Endothelial cell of umbilical vein (primary cell): ENCODE results near the gene EFCAB10. TPM values are rescaled to one million over a fixed set of nuclear protein-coding genes. Genes with fewer than 3 reads are reported as not detected.
A peak's percentile ranks its signal among the peaks of the same experiment; 100 is the strongest.

Experiments used
- BruUV-seq: library from RNA; stranded (reverse); fragments of 400-500 nt; replicated peaks from 2 replicates; lab custom pipeline; 2021; lab: Mats Ljungman, UMichigan
- CTCF ChIA-PET: fragments of 300-600, 350-600 bp; sonication (Branson Sonifier 250); formaldehyde crosslinking; loops from one replicate; lab custom pipeline; 2021; ENCODE audit warnings: antibody characterized with exemption, inconsistent platforms; lab: Charles Lee
- POLR2A ChIA-PET: fragments of 300-600, 350-600 bp; sonication (Branson Sonifier 250); formaldehyde crosslinking; loops from one replicate; lab custom pipeline; 2021; ENCODE audit warnings: antibody characterized with exemption, inconsistent platforms; lab: Charles Lee
- DNase-seq: peaks from one replicate; pipeline ENCODE4 v3.0.0-alpha.2; 2011; ENCODE audit warnings: low read depth, low spot score
- FAIRE-seq: peaks from 2 replicates; lab custom pipeline; 2011; peaks lifted over from hg19 to GRCh38; lab: Jason Lieb, UNC
- H2AFZ ChIP-seq: 2 replicates; pipeline ENCODE4 v1.6.0; 2012; ENCODE audit warnings: low read depth, low read length, control low read depth, inconsistent platforms
- H3K27ac ChIP-seq: 2 replicates; pipeline ENCODE4 v1.5.1; 2011; ENCODE audit warnings: low read depth, mild to moderate bottlenecking, control low read depth, low read length, moderate library complexity; ENCODE audit not compliant: insufficient read depth
- H3K27me3 ChIP-seq, 2 experiments: 2 replicates each; pipeline versions ENCODE4 v1.6.0 to v1.6.1; 2011; ENCODE audit warnings: low read length in 2 of 2, mixed read lengths in 1 of 2; ENCODE audit not compliant: control insufficient read depth in 2 of 2, insufficient read depth in 2 of 2
- H3K36me3 ChIP-seq, 2 experiments: 2 replicates in 1 of 2; 3 replicates in 1 of 2; pipeline ENCODE4 v1.5.1; 2011; ENCODE audit warnings: low read length in 2 of 2, mild to moderate bottlenecking in 1 of 2, moderate library complexity in 1 of 2; ENCODE audit not compliant: control insufficient read depth in 2 of 2, insufficient read depth in 2 of 2; ENCODE audit errors: extremely low read depth in 1 of 2
- H3K4me1 ChIP-seq: 3 replicates; pipeline ENCODE4 v1.5.1; 2011; ENCODE audit warnings: mild to moderate bottlenecking, low read length; ENCODE audit not compliant: control insufficient read depth, insufficient read depth; ENCODE audit errors: extremely low read depth
- H3K4me2 ChIP-seq: 2 replicates; pipeline ENCODE4 v1.6.1; 2011; ENCODE audit warnings: low read length, control low read depth, mixed read lengths; ENCODE audit not compliant: insufficient read depth
- H3K4me3 ChIP-seq, 3 experiments: fragments of 200-600 bp in 1 of 3; sonication (generic), shearing (Covaris generic) in 1 of 3; replicated peaks in 1 of 3; 2 replicates each; pipeline ENCODE4 v1.5.1; 2011 to 2016; ENCODE audit warnings: control low read depth in 3 of 3, low read length in 3 of 3, mild to moderate bottlenecking in 2 of 3, inconsistent platforms in 1 of 3, low read depth in 1 of 3, moderate library complexity in 1 of 3; ENCODE audit not compliant: insufficient read depth in 1 of 3
- H3K79me2 ChIP-seq: 2 replicates; pipeline ENCODE4 v1.6.0; 2012; ENCODE audit warnings: low read length, inconsistent platforms; ENCODE audit not compliant: control insufficient read depth, insufficient read depth
- H3K9ac ChIP-seq: replicated peaks from 2 replicates; pipeline ENCODE3; 2011; ENCODE audit warnings: low read length, control low read depth; ENCODE audit not compliant: insufficient read depth; ENCODE audit errors: extremely low read depth
- H3K9me1 ChIP-seq: replicated peaks from 3 replicates; pipeline ENCODE4 v1.6.0; 2011; ENCODE audit warnings: mild to moderate bottlenecking, low read length; ENCODE audit not compliant: control insufficient read depth, insufficient read depth; ENCODE audit errors: extremely low read depth
- H3K9me3 ChIP-seq: replicated peaks from 2 replicates; pipeline ENCODE4 v1.5.1; 2012; ENCODE audit warnings: low read length, inconsistent platforms; ENCODE audit not compliant: control insufficient read depth, insufficient read depth
- H4K20me1 ChIP-seq: replicated peaks from 2 replicates; pipeline ENCODE3; 2011; ENCODE audit warnings: mild to moderate bottlenecking, low read length; ENCODE audit not compliant: control insufficient read depth, insufficient read depth; ENCODE audit errors: extremely low read depth
- EZH2 ChIP-seq: IDR thresholded peaks from 2 replicates; pipeline ENCODE4 v1.6.1; 2012; ENCODE audit warnings: borderline replicate concordance, low read depth, mild to moderate bottlenecking, moderate library complexity, low read length, inconsistent platforms; ENCODE audit not compliant: severe bottlenecking
- FOS ChIP-seq: IDR thresholded peaks from 2 replicates; pipeline ENCODE4 v1.6.1; 2011; ENCODE audit warnings: mild to moderate bottlenecking, low read length, moderate library complexity, borderline replicate concordance; ENCODE audit not compliant: insufficient read depth
- GATA2 ChIP-seq: IDR thresholded peaks from 2 replicates; pipeline ENCODE4 v1.7.0; 2011; ENCODE audit warnings: low read depth, mild to moderate bottlenecking, moderate library complexity, mixed read lengths, low read length; ENCODE audit not compliant: insufficient read length, insufficient read depth
- JUN ChIP-seq: IDR thresholded peaks from 2 replicates; pipeline ENCODE4 v1.6.1; 2011; ENCODE audit warnings: borderline replicate concordance, low read depth; ENCODE audit not compliant: insufficient read length, insufficient read depth
- MYC ChIP-seq: IDR thresholded peaks from one replicate; pipeline ENCODE4 v1.6.1; 2011; ENCODE audit warnings: mild to moderate bottlenecking, low read depth, low read length
- POLR2A ChIP-seq: IDR thresholded peaks from 2 replicates; pipeline ENCODE4 v1.6.1; 2012; ENCODE audit warnings: low read depth, mild to moderate bottlenecking, control low read depth, low read length
- POLR2AphosphoS5 ChIP-seq: IDR thresholded peaks from 2 replicates; pipeline ENCODE4 v1.6.1; 2012; ENCODE audit warnings: low read depth, mild to moderate bottlenecking, control low read depth, low read length, moderate library complexity; ENCODE audit not compliant: insufficient read depth
- dilution Hi-C: fragments of 300-500 bp; cut with MboI; formaldehyde crosslinking; loops from one replicate; pipeline ENCODE4 v1.15.0; 2019; ENCODE audit warnings: low sequenced_read_pairs; ENCODE audit not compliant: extremely low pct_ligation_motif_present
- intact Hi-C: fragments of 100-400 bp; cut with micrococcal nuclease; formaldehyde crosslinking; loops from one replicate; pipeline ENCODE4 v1.10.0; 2022
- polyA plus RNA-seq, 4 experiments: library from polyadenylated mRNA; depleted of rRNA in 3 of 4; stranded (reverse) in 3 of 4; unstranded in 1 of 4; fragments of >200 nt; gene quantifications; 2 replicates each; pipeline versions ENCODE4 v1.2.1 to v1.2.3, GENCODE V29; 2011 to 2012; ENCODE audit warnings: missing spikeins in 1 of 4
- total RNA-seq: library from RNA; stranded (reverse); gene quantifications from 2 replicates; pipeline ENCODE4 v1.2.3, GENCODE V29; 2021
- TF ChIP-seq, protein P1 (sequence below): IDR thresholded peaks from 2 replicates; pipeline ENCODE4 v1.6.1; 2011; ENCODE audit not compliant: insufficient read depth, insufficient read length
- TF ChIP-seq, protein P2 (sequence below), 2 donors: IDR thresholded peaks; 1 replicate in 1 of 2; 2 replicates in 1 of 2; pipeline ENCODE4 v1.5.1; 2011; ENCODE audit warnings: low read length in 2 of 2, mild to moderate bottlenecking in 2 of 2, moderate library complexity in 2 of 2, control low read depth in 1 of 2, inconsistent platforms in 1 of 2, low read depth in 1 of 2; ENCODE audit not compliant: insufficient read depth in 1 of 2; ENCODE audit errors: extremely low read depth in 1 of 2

EFCAB10 gene
- total and polyA plus RNA-seq, 2 donors (not counting 3 experiments of a cell fraction or from before 2014, with no cell fraction given): not detected

DNA sequence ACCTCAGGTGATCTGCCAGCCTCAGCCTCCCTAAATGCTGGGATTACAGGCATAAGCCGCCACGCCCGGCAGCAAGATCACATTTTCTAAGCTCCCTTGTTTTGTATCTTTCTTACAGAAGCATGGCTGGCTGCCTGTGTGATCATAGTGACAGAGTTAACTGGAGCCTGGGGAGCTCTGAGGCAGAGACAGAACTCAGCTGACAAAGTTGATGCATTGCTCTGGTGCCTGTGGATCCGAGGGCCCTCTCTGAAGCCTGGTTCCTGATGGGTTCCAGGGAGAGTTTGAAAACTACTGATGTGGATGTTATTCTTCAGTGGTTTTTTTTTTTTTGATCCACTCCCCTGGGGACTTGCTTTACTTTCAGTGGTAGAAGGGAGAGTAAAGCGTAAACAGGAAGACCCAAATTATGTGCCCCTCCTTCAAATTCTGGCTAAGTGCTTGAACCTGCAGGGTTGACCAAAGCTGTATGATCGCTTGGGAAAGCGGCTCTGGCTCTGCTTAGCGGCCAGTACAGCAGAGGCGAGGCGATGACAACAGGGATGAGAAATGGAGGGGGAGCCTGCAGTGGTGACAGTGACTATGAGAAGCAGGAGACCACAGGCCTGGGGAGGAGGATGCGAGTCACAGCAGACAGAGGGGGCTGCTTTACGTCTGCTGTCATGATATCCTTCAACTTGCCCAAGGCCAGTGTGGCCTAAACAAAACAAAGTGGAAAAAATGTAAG is 6.8 kb upstream of the EFCAB10 start:
- H2AFZ ChIP-seq: no peak overlapping the region
- DNase-seq (no peak), FAIRE-seq (no peak)
- CTCF ChIA-PET: interaction anchor here (1.0 to 1.7 kb wide), 3 partner anchors 56 to 705 kb away, joined by 3 to 6 read pairs (median 3); partner anchors contain the start of gene RINT1
- no peak for TF ChIP-seq POLR2A
- no peak for TF ChIP-seq EZH2
- TF ChIP-seq, protein P1, sequence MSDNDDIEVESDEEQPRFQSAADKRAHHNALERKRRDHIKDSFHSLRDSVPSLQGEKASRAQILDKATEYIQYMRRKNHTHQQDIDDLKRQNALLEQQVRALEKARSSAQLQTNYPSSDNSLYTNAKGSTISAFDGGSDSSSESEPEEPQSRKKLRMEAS: no peak
- TF ChIP-seq GATA2: no peak
- TF ChIP-seq MYC: no peak
- H3K27me3 ChIP-seq: no peaks in the 10 kb centered on the region
- H3K9me3 ChIP-seq: no peaks in the 10 kb centered on the region
- H3K36me3 ChIP-seq: no peaks in the 10 kb centered on the region
- BruUV-seq: no TSS peak
- no peak overlapping the region for H3K4me2 ChIP-seq
- dilution Hi-C loops: no loop called here
- no peak overlapping the region for H3K9ac ChIP-seq
- H3K27ac ChIP-seq: no peak overlapping the region
- intact Hi-C loops: loop anchor here (5.0 to 10.0 kb wide), 3 partner anchors 443 to 666 kb away; no protein-coding TSS in a partner anchor
- no peak overlapping the region for H3K4me3 ChIP-seq
- H3K4me1 ChIP-seq: peaks cover 8% of the 10 kb centered on the region
- POLR2A ChIA-PET: no interaction called here
- H4K20me1 ChIP-seq: no peaks in the 10 kb centered on the region
- no peaks in the 10 kb centered on the region for H3K79me2 ChIP-seq
- no peaks in the 10 kb centered on the region for H3K9me1 ChIP-seq

DNA sequence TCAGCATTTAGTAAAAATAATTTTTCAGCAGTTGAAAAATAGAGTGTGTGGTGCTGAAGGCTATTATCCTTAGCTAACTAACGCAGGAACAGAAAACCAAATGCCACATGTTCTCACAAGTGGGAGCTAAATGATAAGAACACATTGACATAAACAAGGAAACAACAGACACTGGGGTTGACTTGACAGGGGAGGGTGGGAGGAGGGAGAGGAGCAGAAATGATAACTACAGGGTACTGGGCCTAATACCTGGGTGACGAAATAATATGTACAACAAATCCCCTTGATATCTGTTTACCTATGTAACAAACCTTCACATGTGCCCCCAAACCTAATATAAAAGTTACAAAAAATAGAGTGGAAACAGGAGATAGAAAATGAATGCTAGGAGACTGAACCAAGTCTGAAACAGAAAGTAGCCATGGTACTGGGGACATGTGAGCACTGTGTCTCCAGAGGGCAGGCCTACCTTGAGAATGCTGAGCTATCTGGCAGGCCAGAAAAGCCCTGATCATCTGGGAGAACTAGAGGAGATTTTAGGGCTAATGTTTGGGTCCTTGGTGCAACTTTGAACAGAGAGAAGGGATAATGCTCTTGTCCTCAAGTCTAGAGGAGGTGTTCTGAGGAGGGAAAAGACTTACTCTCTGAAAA is 4.7 kb upstream of the EFCAB10 start:
- POLR2A ChIA-PET: interaction anchor here (0.5 kb wide), 1 partner anchor 668 kb away, joined by 3 read pairs; no protein-coding TSS in a partner anchor
- CTCF ChIA-PET: interaction anchor here (0.6 to 1.0 kb wide), 2 partner anchors 71 to 90 kb away, joined by 3 read pairs; no protein-coding TSS in a partner anchor
- no peaks in the 10 kb centered on the region for H3K27me3 ChIP-seq
- H3K27ac ChIP-seq: no peak overlapping the region
- H3K79me2 ChIP-seq: no peaks in the 10 kb centered on the region
- H3K4me3 ChIP-seq: no peak overlapping the region
- H4K20me1 ChIP-seq: no peaks in the 10 kb centered on the region
- no peak overlapping the region for H3K9ac ChIP-seq
- no peaks in the 10 kb centered on the region for H3K9me1 ChIP-seq
- TF ChIP-seq JUN (no peak), POLR2AphosphoS5 (no peak), MYC (no peak), GATA2 (no peak), EZH2 (no peak), FOS (no peak), POLR2A (no peak)
- TF ChIP-seq, protein P1: no peak
- TF ChIP-seq, protein P2, sequence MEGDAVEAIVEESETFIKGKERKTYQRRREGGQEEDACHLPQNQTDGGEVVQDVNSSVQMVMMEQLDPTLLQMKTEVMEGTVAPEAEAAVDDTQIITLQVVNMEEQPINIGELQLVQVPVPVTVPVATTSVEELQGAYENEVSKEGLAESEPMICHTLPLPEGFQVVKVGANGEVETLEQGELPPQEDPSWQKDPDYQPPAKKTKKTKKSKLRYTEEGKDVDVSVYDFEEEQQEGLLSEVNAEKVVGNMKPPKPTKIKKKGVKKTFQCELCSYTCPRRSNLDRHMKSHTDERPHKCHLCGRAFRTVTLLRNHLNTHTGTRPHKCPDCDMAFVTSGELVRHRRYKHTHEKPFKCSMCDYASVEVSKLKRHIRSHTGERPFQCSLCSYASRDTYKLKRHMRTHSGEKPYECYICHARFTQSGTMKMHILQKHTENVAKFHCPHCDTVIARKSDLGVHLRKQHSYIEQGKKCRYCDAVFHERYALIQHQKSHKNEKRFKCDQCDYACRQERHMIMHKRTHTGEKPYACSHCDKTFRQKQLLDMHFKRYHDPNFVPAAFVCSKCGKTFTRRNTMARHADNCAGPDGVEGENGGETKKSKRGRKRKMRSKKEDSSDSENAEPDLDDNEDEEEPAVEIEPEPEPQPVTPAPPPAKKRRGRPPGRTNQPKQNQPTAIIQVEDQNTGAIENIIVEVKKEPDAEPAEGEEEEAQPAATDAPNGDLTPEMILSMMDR (IDR thresholded peaks at IDR 0.05; ENCODE audit: extremely low read depth in 1 of 2, insufficient read depth in 1 of 2, low read depth in 1 of 2, low read length in 2 of 2): no peak
- no TSS peak for BruUV-seq
- FAIRE-seq: peak; percentile 60
- intact Hi-C loops: loop anchor here (5.0 to 10.0 kb wide), 3 partner anchors 441 to 664 kb away; no protein-coding TSS in a partner anchor
- H3K9me3 ChIP-seq: no peaks in the 10 kb centered on the region
- dilution Hi-C loops: no loop called here
- H3K4me2 ChIP-seq: no peak overlapping the region
- DNase-seq: no peak
- no peak overlapping the region for H2AFZ ChIP-seq
- H3K36me3 ChIP-seq: no peaks in the 10 kb centered on the region
- H3K4me1 ChIP-seq: peaks cover 2% of the 10 kb centered on the region
